Measurements from ENCODE around the gene ATG9A.

The ATG9A gene

DNA sequence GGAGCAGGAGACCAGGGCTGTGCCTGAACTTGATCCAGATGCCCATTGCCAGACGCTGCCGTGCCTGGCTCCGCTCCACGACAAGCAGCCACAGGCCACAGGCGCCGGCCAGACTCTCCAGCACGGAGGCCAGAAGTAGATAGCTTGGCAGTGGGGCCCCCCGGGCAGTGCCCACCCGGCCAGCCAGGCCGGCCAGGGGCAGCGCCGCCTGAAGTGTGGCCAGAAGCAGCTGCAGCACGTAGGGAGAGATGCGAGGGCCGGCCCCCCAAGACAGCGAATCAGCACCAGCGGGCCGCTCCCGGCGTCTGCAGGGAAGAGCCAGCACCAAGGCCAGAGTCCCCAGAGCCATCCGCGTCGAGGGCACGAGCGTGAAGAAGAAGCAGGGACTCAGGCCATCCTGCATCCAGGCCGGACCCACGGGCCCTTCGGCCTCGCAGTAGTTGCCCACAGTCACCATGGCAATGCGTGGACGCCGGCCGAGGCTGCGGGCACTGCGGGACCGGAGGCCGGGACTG is 11.2 kb downstream of the ATG9A start:
- TF ChIP-seq, protein P1, sequence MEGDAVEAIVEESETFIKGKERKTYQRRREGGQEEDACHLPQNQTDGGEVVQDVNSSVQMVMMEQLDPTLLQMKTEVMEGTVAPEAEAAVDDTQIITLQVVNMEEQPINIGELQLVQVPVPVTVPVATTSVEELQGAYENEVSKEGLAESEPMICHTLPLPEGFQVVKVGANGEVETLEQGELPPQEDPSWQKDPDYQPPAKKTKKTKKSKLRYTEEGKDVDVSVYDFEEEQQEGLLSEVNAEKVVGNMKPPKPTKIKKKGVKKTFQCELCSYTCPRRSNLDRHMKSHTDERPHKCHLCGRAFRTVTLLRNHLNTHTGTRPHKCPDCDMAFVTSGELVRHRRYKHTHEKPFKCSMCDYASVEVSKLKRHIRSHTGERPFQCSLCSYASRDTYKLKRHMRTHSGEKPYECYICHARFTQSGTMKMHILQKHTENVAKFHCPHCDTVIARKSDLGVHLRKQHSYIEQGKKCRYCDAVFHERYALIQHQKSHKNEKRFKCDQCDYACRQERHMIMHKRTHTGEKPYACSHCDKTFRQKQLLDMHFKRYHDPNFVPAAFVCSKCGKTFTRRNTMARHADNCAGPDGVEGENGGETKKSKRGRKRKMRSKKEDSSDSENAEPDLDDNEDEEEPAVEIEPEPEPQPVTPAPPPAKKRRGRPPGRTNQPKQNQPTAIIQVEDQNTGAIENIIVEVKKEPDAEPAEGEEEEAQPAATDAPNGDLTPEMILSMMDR (conservative IDR thresholded peaks at IDR 0.05): no peak
- peak overlapping the region; percentile 94 for H3K27ac ChIP-seq

DNA sequence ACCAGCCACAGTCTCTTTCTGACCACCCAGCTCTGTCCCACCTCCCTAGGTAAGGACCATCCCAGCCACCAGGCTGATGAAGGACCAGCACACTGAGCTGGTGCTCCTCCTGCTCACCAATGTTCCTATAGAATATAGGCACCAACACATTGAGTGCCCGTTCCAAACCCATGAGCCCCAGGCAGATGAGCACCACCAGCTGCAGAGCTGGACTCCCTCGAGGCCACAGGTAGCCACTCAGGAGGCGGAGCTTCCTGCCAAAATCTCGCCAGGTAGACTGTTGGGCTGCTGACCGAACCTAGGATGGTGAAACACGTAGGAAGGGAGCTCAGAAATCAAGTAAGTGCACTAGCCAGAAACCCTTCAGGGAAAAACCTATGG is 12.9 kb downstream of the ATG9A start:
- H3K27ac ChIP-seq: peak overlapping the region; percentile 94; the same call in 1 of the 2 replicates
- TF ChIP-seq, protein P1 (conservative IDR thresholded peaks at IDR 0.05): no peak

DNA sequence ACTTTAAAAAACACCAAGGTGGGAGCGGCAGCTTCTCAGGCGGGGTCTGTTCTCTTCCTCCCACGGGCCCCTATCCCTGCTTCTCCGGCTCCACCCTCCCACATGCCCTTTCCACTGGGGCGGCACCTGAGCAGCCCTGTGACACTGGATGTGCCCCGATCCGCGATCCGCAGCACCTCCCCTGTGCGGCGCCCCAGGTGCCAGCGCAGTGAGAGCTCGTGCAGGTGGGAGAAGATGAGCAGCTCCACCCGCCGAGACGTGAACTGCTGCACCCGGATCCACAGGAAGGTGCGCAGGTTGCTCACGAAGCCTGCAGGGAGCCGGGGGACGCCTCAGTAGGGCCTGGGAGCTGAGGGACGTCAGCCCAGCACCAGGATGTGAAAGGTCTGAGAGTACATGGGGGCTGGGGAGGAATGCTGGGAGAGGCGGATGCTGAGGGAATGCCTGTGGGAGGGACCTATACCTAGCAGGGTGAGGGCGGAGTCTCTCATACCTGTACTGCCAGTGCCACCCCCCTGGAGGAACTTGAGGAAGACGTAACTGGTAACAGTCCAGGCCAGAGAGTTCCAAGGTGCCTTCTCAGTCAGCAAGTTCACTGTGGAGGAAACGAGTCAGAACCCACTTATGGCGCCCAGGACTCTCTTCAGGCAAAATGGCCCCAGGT is 13.4 kb downstream of the ATG9A start:
- H3K27ac ChIP-seq: peak overlapping the region; percentile 94; the same call in 1 of the 2 replicates
- TF ChIP-seq, protein P1 (conservative IDR thresholded peaks at IDR 0.05): no peak

DNA sequence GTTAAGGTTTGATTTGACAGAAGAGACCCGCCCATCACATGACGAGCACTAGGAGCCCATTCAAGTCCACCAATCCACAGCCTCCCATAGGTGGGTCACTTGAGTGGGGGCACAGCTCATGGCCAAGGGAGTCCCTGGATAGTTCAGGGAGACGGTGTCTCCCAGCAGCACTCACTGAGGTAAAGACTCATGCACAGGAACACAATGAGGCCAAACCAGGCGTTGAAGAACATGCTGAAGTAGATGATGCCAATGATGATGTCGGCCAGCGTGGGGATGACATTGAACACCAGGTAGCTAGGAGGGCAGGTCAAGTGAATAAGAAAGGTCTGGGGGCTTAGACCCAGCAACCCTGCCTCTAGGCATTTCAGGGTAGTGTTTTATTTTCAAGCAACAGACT is 14.7 kb downstream of the ATG9A start:
- TF ChIP-seq, protein P1 (conservative IDR thresholded peaks at IDR 0.05): no peak
- no peak overlapping the region; the same call in 1 of the 2 replicates for H3K27ac ChIP-seq

DNA sequence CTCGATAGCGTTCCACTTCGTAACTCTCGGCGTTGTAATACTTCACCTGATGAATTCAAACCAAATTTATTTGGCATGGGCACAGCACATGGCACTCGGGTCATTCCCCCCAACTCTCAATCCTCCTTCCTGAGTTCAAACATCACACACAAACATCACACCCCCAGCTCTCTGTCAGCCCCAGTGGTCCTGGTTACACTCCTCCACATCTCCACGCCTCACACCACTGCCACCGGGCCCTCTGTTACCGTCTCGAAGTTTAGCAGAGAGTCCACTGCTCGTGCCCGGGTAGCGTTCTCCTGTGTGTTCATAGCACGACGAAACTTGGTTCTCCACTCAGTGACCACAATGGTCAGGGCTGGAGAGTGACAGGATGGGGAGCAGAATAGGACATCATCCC is 15.3 kb downstream of the ATG9A start:
- TF ChIP-seq, protein P1 (conservative IDR thresholded peaks at IDR 0.05): no peak
- no peak overlapping the region; the same call in 1 of the 2 replicates for H3K27ac ChIP-seq

DNA sequence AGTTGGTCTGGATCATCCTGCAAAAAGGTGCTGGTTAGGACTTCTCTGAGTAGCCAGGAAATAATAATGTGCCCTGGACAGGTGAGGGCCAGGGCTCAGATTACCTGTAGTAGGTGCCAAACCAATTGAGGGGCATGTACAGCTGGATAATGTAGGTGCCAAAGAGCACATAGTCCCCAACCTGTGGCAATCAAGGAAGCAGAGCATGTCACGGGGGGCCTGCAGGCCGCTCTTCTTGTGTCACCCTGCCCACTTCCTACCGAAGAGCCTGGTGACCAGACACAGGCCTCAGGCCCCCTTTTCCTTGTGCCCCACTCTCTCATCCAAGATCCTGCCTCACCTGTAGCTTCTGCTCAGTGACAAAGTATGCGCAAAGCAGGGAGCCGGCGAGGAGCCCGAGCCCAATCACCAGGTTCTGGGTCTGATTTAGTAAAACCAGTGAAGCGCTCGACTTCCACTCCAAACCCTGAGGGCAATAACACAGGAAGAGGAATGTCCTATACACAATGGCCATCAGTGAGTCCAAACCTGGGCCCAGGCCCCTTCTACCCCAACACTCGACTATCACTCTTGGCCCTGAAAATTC is 15.9 kb downstream of the ATG9A start:
- H3K27ac ChIP-seq: no peak overlapping the region
- TF ChIP-seq, protein P1 (conservative IDR thresholded peaks at IDR 0.05): no peak

DNA sequence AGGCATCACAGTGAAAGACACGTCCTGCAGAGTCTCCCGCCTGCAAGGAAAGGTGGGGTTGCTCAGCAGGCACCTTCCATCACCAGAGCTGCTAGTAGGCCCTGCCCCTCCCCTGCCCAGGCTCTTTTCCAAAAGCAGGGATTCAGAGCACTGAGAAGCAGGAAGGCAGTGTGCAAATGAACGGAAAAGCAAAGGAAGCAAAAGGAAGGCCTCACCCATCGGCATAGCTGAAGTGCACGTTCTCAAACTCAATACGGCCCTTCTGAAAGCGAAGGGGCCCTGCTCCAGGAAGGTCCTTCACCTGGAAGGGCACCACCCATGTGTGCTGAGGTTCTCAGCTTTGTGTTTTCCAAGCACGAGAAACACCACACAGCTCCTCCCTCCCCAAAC is 16.4 kb downstream of the ATG9A start:
- TF ChIP-seq, protein P1 (conservative IDR thresholded peaks at IDR 0.05): no peak
- no peak overlapping the region for H3K27ac ChIP-seq
